HepG2 (cell line): ENCODE measurements around the gene SAMM50. TPM values are rescaled to one million over a fixed set of nuclear protein-coding genes. Genes with fewer than 3 reads are reported as not detected.

ENCODE experiments used
- ATAC-seq: fragments of 200-7000 bp; cut with Tn5 transposase; 3 replicates; pipeline ENCODE4 v1.9.1; 2020; ENCODE audit warnings: mild to moderate bottlenecking, moderate library complexity
- BruUV-seq: library from RNA; stranded (reverse); fragments of 400-500 nt; replicated peaks from 2 replicates; lab custom pipeline; 2021; lab: Mats Ljungman, UMichigan
- CTCF ChIA-PET: fragments of 300-600 bp; formaldehyde crosslinking; extraction: SDS; loops from one replicate; lab custom pipeline; 2021; ENCODE audit warnings: low total read pairs, inconsistent platforms, low intra/inter-chr PET ratio; lab: Yijun Ruan, JAX
- POLR2A ChIA-PET: fragments of 350-600 bp; sonication (Branson Sonifier 250); formaldehyde crosslinking; loops from one replicate; lab custom pipeline; 2020; ENCODE audit warnings: antibody characterized with exemption, inconsistent platforms; lab: Yijun Ruan, JAX
- DNase-seq: peaks from one replicate; pipeline ENCODE4 v3.0.0-alpha.2; 2015; ENCODE audit warnings: low spot score
- FAIRE-seq: peaks from 3 replicates; lab custom pipeline; 2011; peaks lifted over from hg19 to GRCh38; lab: Jason Lieb, UNC
- H2AFZ ChIP-seq: one replicate; pipeline ENCODE4 v1.6.1; 2011; ENCODE audit warnings: low read length, inconsistent platforms
- H3K27ac ChIP-seq: fragments of 300-600 bp; 3 replicates; pipeline ENCODE4 v1.8.0; 2011; ENCODE audit warnings: mixed run types, mild to moderate bottlenecking, mixed read lengths, low read length, inconsistent platforms; ENCODE audit not compliant: insufficient read depth; ENCODE audit errors: extremely low read length
- H3K27me3 ChIP-seq, 2 experiments: fragments of 200-600 bp in 1 of 2; 2 replicates in 1 of 2; 3 replicates in 1 of 2; pipeline versions ENCODE4 v1.6.0 to v1.8.0; 2011; ENCODE audit warnings: low read length in 2 of 2, mild to moderate bottlenecking in 2 of 2, moderate library complexity in 2 of 2, inconsistent platforms in 1 of 2; ENCODE audit not compliant: insufficient read depth in 2 of 2, control insufficient read depth in 1 of 2
- H3K36me3 ChIP-seq, 2 experiments: fragments of 200-600 bp in 1 of 2; replicated peaks in 1 of 2; 2 replicates in 1 of 2; 3 replicates in 1 of 2; pipeline versions ENCODE4 v1.5.1 to v1.8.0; 2011; ENCODE audit warnings: low read length in 2 of 2, inconsistent platforms in 1 of 2; ENCODE audit not compliant: insufficient read depth in 2 of 2, control insufficient read depth in 1 of 2
- H3K4me1 ChIP-seq: 2 replicates; pipeline ENCODE4 v1.5.1; 2012; ENCODE audit warnings: low read length, inconsistent platforms; ENCODE audit not compliant: insufficient read depth
- H3K4me2 ChIP-seq: 2 replicates; pipeline ENCODE4 v1.6.0; 2011; ENCODE audit warnings: low read depth, low read length, inconsistent platforms
- H3K4me3 ChIP-seq, 3 experiments: fragments of 200-600 bp in 1 of 3; sonication (generic), shearing (Covaris generic) in 1 of 3; replicated peaks in 1 of 3; 2 replicates each; pipeline ENCODE4 v1.5.1; 2011 to 2016; ENCODE audit warnings: low read length in 3 of 3, inconsistent platforms in 2 of 3, low read depth in 2 of 3, mild to moderate bottlenecking in 2 of 3, control low read depth in 1 of 3, mixed read lengths in 1 of 3; ENCODE audit not compliant: insufficient read depth in 1 of 3
- H3K79me2 ChIP-seq: one replicate; pipeline ENCODE4 v1.6.1; 2011; ENCODE audit warnings: low read length, inconsistent platforms; ENCODE audit not compliant: insufficient read depth
- H3K9ac ChIP-seq: 2 replicates; pipeline ENCODE4 v1.6.0; 2011; ENCODE audit warnings: mild to moderate bottlenecking, low read depth, low read length, inconsistent platforms; ENCODE audit not compliant: insufficient read depth
- H3K9me3 ChIP-seq: 2 replicates; pipeline ENCODE4 v1.5.1; 2012; ENCODE audit warnings: mild to moderate bottlenecking, low read length
- H4K20me1 ChIP-seq: 2 replicates; pipeline ENCODE4 v1.6.0; 2011; ENCODE audit warnings: inconsistent platforms, mild to moderate bottlenecking, low read length, moderate library complexity; ENCODE audit not compliant: insufficient read depth
- HMGXB3 ChIP-seq: sonication (generic); formaldehyde crosslinking; IDR thresholded peaks from 2 replicates; pipeline ENCODE4 v1.4.0; 2020; ENCODE audit warnings: missing genetic modification reagents, borderline replicate concordance
- KLF9 ChIP-seq: IDR thresholded peaks from 2 replicates; pipeline ENCODE4 v1.6.1; 2016; ENCODE audit warnings: low read depth
- NR2F2 ChIP-seq: IDR thresholded peaks from 2 replicates; pipeline ENCODE4 v1.6.1; 2012; ENCODE audit warnings: low read depth, inconsistent platforms, borderline replicate concordance
- RXRA ChIP-seq: sonication (generic); formaldehyde crosslinking; IDR thresholded peaks from 2 replicates; pipeline ENCODE4 v1.5.1; 2020; ENCODE audit warnings: missing genetic modification reagents
- TARDBP ChIP-seq: sonication (generic); formaldehyde crosslinking; IDR thresholded peaks from 2 replicates; pipeline ENCODE4 v1.8.0; 2022; ENCODE audit warnings: mild to moderate bottlenecking, missing genetic modification reagents
- TP53 ChIP-seq: sonication (generic); formaldehyde crosslinking; conservative IDR thresholded peaks from 2 replicates; pipeline ENCODE4 v1.4.0; 2020; ENCODE audit warnings: missing genetic modification reagents
- XBP1 ChIP-seq: sonication (generic); formaldehyde crosslinking; IDR thresholded peaks from 2 replicates; pipeline ENCODE4 v1.5.0; 2020; ENCODE audit warnings: missing genetic modification reagents
- ZNF34 ChIP-seq: sonication (generic); formaldehyde crosslinking; IDR thresholded peaks from 2 replicates; pipeline ENCODE4 v1.4.0; 2020; ENCODE audit warnings: mild to moderate bottlenecking, missing genetic modification reagents, borderline replicate concordance
- ZNF44 ChIP-seq: sonication (generic); formaldehyde crosslinking; IDR thresholded peaks from 2 replicates; pipeline ENCODE4 v1.5.1; 2020; ENCODE audit warnings: mild to moderate bottlenecking, missing genetic modification reagents
- ZNF446 ChIP-seq: sonication (generic); formaldehyde crosslinking; IDR thresholded peaks from 2 replicates; pipeline ENCODE4 v1.5.0; 2020; ENCODE audit warnings: mild to moderate bottlenecking, missing genetic modification reagents
- ZNF569 ChIP-seq: sonication (generic); formaldehyde crosslinking; IDR thresholded peaks from 2 replicates; pipeline ENCODE4 v1.5.0; 2020; ENCODE audit warnings: mild to moderate bottlenecking, missing genetic modification reagents, moderate library complexity, borderline replicate concordance
- ZNF570 ChIP-seq: sonication (generic); formaldehyde crosslinking; IDR thresholded peaks from 2 replicates; pipeline ENCODE4 v1.4.0; 2020; ENCODE audit warnings: mild to moderate bottlenecking, missing genetic modification reagents, borderline replicate concordance
- ZNF597 ChIP-seq: sonication (generic); formaldehyde crosslinking; IDR thresholded peaks from 2 replicates; pipeline ENCODE4 v1.5.0; 2020; ENCODE audit warnings: missing genetic modification reagents
- ZNF703 ChIP-seq: sonication (generic); formaldehyde crosslinking; IDR thresholded peaks from 2 replicates; pipeline ENCODE4 v1.5.1; 2020; ENCODE audit warnings: missing genetic modification reagents, mild to moderate bottlenecking, moderate library complexity, borderline replicate concordance
- ZNF740 ChIP-seq: sonication (generic); formaldehyde crosslinking; IDR thresholded peaks from 2 replicates; pipeline ENCODE4 v1.4.0; 2020; ENCODE audit warnings: missing genetic modification reagents
- WGBS: methylation state at CpG from one replicate; pipeline ENCODE4 v1.1.6; 2017; ENCODE audit warnings: low lambda C conversion rate; 5-methylcytosine and 5-hydroxymethylcytosine counted together
- in situ Hi-C: cut with HindIII; loops from 2 replicates; pipeline ENCODE4 v1.10.0; 2017; ENCODE audit warnings: low pct_unique_long_range_greater_than_20kb; ENCODE audit not compliant: extremely low pct_ligation_motif_present
- intact Hi-C: fragments of 100-400 bp; cut with micrococcal nuclease; formaldehyde crosslinking; loops from one replicate; pipeline ENCODE4 v1.10.0; 2022; ENCODE audit not compliant: unreplicated experiment
- polyA plus RNA-seq, 8 experiments: library from polyadenylated mRNA; depleted of rRNA in 3 of 8; stranded (reverse) in 7 of 8; unstranded in 1 of 8; fragments of >200 nt; fragmentation: Illumina TruSeq in 4 of 8; extraction: Trizol in 4 of 8; gene quantifications; 2 replicates each; pipeline versions ENCODE4 v1.2.1 to v1.2.3, GENCODE V29; 2011 to 2016; ENCODE audit warnings: low read depth in 4 of 8, missing spikeins in 1 of 8, mixed read lengths in 1 of 8; ENCODE audit not compliant: insufficient read depth in 1 of 8
- total RNA-seq, 5 experiments: library from RNA; depleted of rRNA; stranded (reverse); fragments of >200 nt; fragmentation: Illumina TruSeq; extraction: Trizol; gene quantifications; 2 replicates each; pipeline ENCODE4 v1.2.3, GENCODE V29; 2016; ENCODE audit warnings: low read depth in 1 of 5

SAMM50 gene
- total and polyA plus RNA-seq, 2 of the 13 experiments (the other 11 are each of a cell fraction or from before 2014, with no cell fraction given) = 34.7 to 63.4 TPM

- H2AFZ ChIP-seq = no peak overlapping the region
- H3K36me3 ChIP-seq = no peaks in the 10 kb centered on the region
- FAIRE-seq (no peak), DNase-seq (no peak), ATAC-seq (no peak)
- ChIA-PET CTCF (no interaction called here), POLR2A (no interaction called here)
- 94% methylated on average over 5 of the region's 5 CpGs for WGBS
- H3K4me2 ChIP-seq = no peak overlapping the region
- no peaks in the 10 kb centered on the region for H4K20me1 ChIP-seq
- H3K27me3 ChIP-seq = peaks cover 0 to 4% of the 10 kb centered on the region in 2 experiments; a peak in 1 of 5 replicates
- H3K27ac ChIP-seq = no peak overlapping the region
- intact Hi-C loops (no loop called here), in situ Hi-C loops (no loop called here)
- H3K9me3 ChIP-seq = no peaks in the 10 kb centered on the region
- no peak for TF ChIP-seq ZNF740 (CRISPR knock-in tag)
- TF ChIP-seq ZNF44 (CRISPR knock-in tag) = no peak
- no peak for TF ChIP-seq RXRA (CRISPR knock-in tag)
- TF ChIP-seq ZNF446 (CRISPR knock-in tag) = no peak
- no peak for TF ChIP-seq ZNF569 (CRISPR knock-in tag)
- no peak for TF ChIP-seq ZNF34 (CRISPR knock-in tag)
- TF ChIP-seq TARDBP (CRISPR knock-in tag) = no peak
- no peak for TF ChIP-seq KLF9 (CRISPR knock-in tag)
- no peak for TF ChIP-seq XBP1 (CRISPR knock-in tag)
- TF ChIP-seq ZNF703 (CRISPR knock-in tag) = no peak
- no peak overlapping the region for H3K9ac ChIP-seq
- no TSS peak for BruUV-seq
- H3K79me2 ChIP-seq = no peaks in the 10 kb centered on the region
- peaks cover 5% of the 10 kb centered on the region for H3K4me1 ChIP-seq
- H3K4me3 ChIP-seq = no peak overlapping the region
These were observed 64.6 kb downstream of the SAMM50 start for GRCh38 chr22:44019846-44020245.

GRCh38 chr22:44020981-44021380 lies 65.7 kb downstream of the SAMM50 start:
- ATAC-seq (no peak), DNase-seq (no peak), FAIRE-seq (no peak)
- H3K36me3 ChIP-seq = no peaks in the 10 kb centered on the region
- no peak overlapping the region for H3K27ac ChIP-seq
- H3K79me2 ChIP-seq = no peaks in the 10 kb centered on the region
- H3K9ac ChIP-seq = no peak overlapping the region
- no peak overlapping the region for H3K4me3 ChIP-seq
- intact Hi-C loops (no loop called here), in situ Hi-C loops (no loop called here)
- peaks cover 5% of the 10 kb centered on the region for H3K4me1 ChIP-seq
- H3K27me3 ChIP-seq = peaks cover 0 to 9% of the 10 kb centered on the region in 2 experiments; a peak in 1 of 5 replicates
- no peak overlapping the region for H2AFZ ChIP-seq
- WGBS = 68% methylated on average over 8 of the region's 8 CpGs
- no TSS peak for BruUV-seq
- no peaks in the 10 kb centered on the region for H3K9me3 ChIP-seq
- no peak overlapping the region for H3K4me2 ChIP-seq
- CTCF ChIA-PET = no interaction called here
- no peaks in the 10 kb centered on the region for H4K20me1 ChIP-seq
- POLR2A ChIA-PET = no interaction called here
- no peak for TF ChIP-seq TP53
- no peak for TF ChIP-seq ZNF597 (CRISPR knock-in tag)
- no peak for TF ChIP-seq ZNF570 (CRISPR knock-in tag)
- no peak for TF ChIP-seq NR2F2
- no peak for TF ChIP-seq HMGXB3 (CRISPR knock-in tag)
